Fibroblast of mammary gland (primary cell): Measurements from ENCODE around the gene PLXNB2.
A peak's percentile ranks its signal among the peaks of the same experiment; 100 is the strongest.
"Not testable (repeated sequence)": the region's sequence is repeated elsewhere in the genome, so short reads cannot be mapped to it uniquely, and the experiment has no call there.

Source experiments
- DNase-seq: peaks from one replicate; pipeline ENCODE4 v3.0.0-alpha.2; 2010; ENCODE audit warnings: low read depth
- H3K4me3 ChIP-seq: 2 replicates; pipeline ENCODE4 v1.5.1; 2011; ENCODE audit warnings: low read depth, mild to moderate bottlenecking, low read length, moderate library complexity; ENCODE audit not compliant: control insufficient read depth
- TF ChIP-seq, protein P1 (sequence below): conservative IDR thresholded peaks from 2 replicates; pipeline ENCODE4 v1.5.1; 2011; ENCODE audit warnings: low read depth, low read length, inconsistent platforms; ENCODE audit not compliant: control insufficient read depth, insufficient read depth

Gene PLXNB2

DNA sequence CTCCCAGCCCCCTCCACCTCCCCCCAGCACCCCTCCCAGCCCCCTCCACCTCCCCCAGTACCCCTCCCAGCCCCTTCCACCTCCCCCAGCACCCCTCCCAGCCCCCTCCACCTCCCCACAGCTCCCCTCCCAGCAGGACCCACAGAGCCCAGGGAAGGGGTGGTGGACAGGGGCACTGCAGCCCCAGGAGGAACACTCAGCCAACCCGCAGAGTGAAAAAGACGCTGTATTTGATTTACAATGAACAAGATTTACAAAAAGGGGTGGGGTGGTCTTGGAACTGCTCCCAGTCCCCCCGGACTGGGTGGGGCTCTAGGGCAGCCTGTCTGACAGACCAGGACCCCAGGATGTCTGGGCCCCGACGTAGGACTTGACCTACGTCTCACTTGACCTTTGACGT, 32.7 kb downstream of the PLXNB2 start:
- no peak for DNase-seq
- H3K4me3 ChIP-seq, result no peak overlapping the region
- TF ChIP-seq, protein P1, sequence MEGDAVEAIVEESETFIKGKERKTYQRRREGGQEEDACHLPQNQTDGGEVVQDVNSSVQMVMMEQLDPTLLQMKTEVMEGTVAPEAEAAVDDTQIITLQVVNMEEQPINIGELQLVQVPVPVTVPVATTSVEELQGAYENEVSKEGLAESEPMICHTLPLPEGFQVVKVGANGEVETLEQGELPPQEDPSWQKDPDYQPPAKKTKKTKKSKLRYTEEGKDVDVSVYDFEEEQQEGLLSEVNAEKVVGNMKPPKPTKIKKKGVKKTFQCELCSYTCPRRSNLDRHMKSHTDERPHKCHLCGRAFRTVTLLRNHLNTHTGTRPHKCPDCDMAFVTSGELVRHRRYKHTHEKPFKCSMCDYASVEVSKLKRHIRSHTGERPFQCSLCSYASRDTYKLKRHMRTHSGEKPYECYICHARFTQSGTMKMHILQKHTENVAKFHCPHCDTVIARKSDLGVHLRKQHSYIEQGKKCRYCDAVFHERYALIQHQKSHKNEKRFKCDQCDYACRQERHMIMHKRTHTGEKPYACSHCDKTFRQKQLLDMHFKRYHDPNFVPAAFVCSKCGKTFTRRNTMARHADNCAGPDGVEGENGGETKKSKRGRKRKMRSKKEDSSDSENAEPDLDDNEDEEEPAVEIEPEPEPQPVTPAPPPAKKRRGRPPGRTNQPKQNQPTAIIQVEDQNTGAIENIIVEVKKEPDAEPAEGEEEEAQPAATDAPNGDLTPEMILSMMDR, result no peak

DNA sequence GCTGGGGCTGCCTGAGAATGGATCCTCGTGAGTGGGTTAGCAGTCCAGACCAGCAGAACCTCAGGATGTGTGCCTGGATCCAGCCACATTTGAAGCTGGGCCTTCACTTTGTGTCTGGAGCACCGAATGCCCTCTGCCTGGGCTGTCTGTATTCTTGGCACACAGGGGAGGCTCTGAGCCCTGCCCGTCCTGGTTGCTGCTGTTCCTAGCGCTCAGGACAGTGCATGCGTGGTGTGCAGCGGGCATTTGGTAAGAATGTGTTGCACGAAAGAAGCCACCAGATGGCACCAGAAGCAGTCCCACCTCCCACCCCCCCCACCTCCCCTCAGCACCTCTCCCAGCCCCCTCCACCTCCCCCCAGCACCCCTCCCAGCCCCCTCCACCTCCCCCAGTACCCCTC, 33.1 kb downstream of the PLXNB2 start:
- DNase-seq, result peak; percentile 62
- no peak overlapping the region for H3K4me3 ChIP-seq
- TF ChIP-seq, protein P1, result peak; percentile 29

DNA sequence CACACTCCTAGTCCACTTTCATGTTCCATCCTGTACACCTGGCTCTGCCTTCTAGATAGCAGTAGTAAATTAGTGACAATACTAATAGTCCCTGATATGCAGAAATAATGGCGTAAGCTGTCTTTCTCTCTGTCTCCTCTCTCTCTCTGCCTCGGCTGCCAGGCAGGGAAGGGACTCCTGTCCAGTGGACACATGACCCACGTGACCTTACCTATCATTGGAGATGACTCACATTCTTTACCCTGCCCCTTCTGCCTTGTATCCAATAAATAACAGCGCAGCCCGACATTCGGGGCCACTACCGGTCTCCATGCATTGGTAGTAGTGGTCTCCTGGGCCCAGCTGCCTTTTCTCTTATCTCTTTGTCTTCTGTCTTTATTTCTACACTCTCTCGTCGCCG, 33.7 kb downstream of the PLXNB2 start:
- H3K4me3 ChIP-seq, DNase-seq: not testable (repeated sequence)

DNA sequence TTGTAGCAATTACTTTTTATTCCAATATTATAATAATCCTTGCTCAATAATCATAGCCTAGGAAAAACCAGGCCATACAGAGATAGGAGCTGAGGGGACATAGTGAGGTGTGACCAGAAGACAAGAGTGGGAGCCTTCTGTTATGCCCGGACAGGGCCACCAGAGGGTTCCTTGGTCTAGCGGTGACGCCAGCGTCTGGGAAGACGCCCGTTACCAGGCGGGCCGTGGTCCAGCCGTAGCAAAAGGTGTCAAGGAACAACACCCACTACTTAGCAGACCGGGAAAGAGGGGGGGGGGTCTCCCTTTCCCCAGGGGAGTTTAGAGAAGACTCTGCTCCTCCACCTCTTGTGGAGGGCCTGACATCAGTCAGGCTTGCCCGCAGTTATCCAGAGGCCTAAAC, 34.1 kb downstream of the PLXNB2 start:
- DNase-seq, result not testable (repeated sequence)

DNA sequence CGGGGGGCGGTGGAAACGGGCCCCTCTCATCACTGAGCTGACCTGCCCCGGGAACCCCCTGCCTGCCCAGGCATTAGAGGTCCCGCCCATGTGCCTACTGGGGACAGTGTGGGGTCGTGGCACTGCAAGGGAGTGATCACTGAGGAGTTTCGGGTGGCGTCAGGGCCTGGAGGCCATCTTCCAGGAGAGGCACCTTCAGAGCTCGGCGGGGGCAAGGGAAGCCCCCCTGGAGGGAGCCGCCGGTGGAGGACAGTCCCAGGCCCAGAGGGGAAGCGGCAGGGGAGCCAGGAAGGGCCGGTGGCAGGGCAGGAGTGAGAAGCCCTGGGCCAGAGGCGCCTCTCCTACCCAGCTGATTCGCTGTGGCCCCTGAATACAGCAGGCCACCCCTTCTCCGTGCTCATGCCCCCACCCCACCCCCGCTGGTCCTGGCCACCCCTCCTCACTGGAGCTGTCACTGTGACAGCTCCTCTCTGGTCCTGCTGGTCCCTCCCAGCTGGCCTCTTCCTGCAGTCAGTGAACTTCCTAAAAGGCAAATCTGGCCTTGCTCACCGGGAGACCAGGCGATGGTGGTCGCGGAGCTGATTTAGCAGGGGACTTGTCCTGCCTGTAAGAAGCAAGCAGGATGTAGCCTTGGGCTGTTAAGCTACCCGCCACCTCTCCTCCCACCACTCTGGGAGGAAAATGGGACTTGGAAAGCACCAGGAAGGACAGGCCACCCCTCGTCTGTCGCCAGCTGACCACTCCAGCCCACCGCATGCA, 35.2 kb downstream of the PLXNB2 start:
- DNase-seq, result peak; percentile 17
- no peak overlapping the region for H3K4me3 ChIP-seq
- TF ChIP-seq, protein P1, result no peak

More for the DNA sequence above, 34.1 kb downstream of the PLXNB2 start:
- H3K4me3 ChIP-seq, result not testable (repeated sequence)

DNA sequence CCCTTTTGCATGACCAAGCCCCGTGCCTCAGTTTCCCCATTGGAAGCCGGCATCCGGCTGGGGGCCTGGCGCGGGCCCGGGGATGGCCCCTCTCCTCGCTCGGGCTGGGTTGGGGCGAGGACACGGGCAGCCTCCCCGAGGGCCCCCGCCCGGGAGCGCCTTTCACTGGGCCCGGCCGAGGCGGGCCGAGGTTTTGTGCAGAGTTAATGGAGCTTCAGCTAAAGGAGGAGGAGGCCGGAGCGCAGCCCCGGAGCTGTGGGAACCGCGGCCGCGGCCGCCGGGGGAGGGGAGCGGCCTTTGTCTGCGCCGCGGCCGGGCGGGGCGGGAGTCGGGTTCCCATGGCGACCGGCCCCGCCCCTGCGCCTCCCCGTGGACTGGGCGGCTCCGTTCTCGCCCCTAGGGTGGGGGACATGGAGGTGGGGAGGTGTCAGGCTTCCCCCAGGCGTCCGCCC, 35.9 kb downstream of the PLXNB2 start:
- peak overlapping the region; percentile 3 for H3K4me3 ChIP-seq
- TF ChIP-seq, protein P1, result no peak
- DNase-seq, result peak; percentile 35

DNA sequence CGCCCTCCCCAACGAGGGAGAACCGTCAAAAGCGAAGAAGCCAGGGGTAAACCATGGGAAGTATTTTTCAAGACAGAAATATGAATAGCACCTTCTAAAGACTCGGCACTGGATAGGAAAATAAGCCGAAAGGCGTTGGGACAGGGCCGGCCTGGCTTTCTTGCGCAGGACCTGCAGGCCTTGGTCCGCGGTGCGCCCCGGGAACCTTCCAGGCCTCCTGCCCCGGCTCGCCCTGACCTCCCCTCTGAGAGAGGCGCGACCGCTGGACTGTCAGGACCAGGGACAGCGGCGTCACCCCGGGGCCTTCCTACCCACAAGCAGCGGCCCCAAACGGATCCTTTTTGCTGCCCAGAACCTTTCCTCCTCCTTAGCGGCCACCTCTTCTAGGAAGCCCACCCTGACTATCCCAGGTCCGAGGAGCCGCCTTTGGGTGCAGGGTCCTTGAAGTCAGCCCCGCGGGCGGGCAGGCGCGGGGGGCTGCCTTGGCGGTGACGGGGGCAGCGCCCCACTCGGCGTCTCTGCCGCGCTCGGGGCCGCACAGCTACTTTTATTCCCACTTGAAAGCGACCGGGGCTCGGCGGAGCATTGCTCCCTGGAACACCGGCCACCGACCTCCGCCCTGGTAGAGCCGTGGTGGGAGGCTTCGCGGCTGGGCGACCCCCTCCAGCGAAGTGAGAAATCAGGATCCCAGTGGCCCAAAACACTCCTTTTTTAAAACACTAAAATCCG, 36.6 kb downstream of the PLXNB2 start:
- peak; percentile 59 for DNase-seq
- H3K4me3 ChIP-seq, result peak overlapping the region; percentile 46
- TF ChIP-seq, protein P1, result no peak
